B cell (primary cell): ENCODE measurements around the gene ACACB. TPM values are rescaled to one million over a fixed set of nuclear protein-coding genes. Genes with fewer than 3 reads are reported as not detected.

ENCODE experiments used
- ATAC-seq: fragments of 200-7000 bp; cut with Tn5 transposase; one replicate; pipeline ENCODE4 v1.10.0; 2021; ENCODE audit warnings: low read depth, mild to moderate bottlenecking, moderate number of reproducible peaks, moderate library complexity
- CTCF ChIA-PET: fragments of 350-600 bp; sonication (Branson Sonifier 250); formaldehyde crosslinking; loops from one replicate; lab custom pipeline; 2021; ENCODE audit warnings: antibody characterized with exemption, inconsistent platforms; lab: Charles Lee
- POLR2A ChIA-PET: fragments of 350-600 bp; sonication (Branson Sonifier 250); formaldehyde crosslinking; loops from one replicate; lab custom pipeline; 2021; ENCODE audit warnings: antibody characterized with exemption; lab: Charles Lee
- DNase-seq: peaks from one replicate; pipeline ENCODE4 v3.0.0; 2013
- H2AFZ ChIP-seq: 2 replicates; pipeline ENCODE4 v1.6.1; 2012; ENCODE audit warnings: mild to moderate bottlenecking, low read depth, low read length; ENCODE audit not compliant: insufficient read depth, poor library complexity, severe bottlenecking
- H3K27ac ChIP-seq, 2 donors: 1 replicate in 1 of 2; 2 replicates in 1 of 2; pipeline ENCODE4 v1.5.1; 2012 to 2013; ENCODE audit warnings: low read length in 2 of 2, mild to moderate bottlenecking in 2 of 2, moderate library complexity in 1 of 2
- H3K27me3 ChIP-seq, 4 experiments: fragments of 200-600 bp in 1 of 4; sonication (generic) in 1 of 4; replicated peaks in 1 of 4; 1 replicate in 2 of 4; 2 replicates in 2 of 4; pipeline versions ENCODE4 v1.6.1 to v1.7.0; 2013 to 2016; ENCODE audit warnings: low read length in 3 of 4, mild to moderate bottlenecking in 2 of 4, mixed read lengths in 1 of 4, moderate library complexity in 1 of 4; ENCODE audit not compliant: insufficient read depth in 4 of 4, control insufficient read depth in 3 of 4; ENCODE audit errors: control extremely low read depth in 1 of 4
- H3K36me3 ChIP-seq, 2 experiments: replicated peaks in 1 of 2; 1 replicate in 1 of 2; 2 replicates in 1 of 2; pipeline versions ENCODE4 v1.6.1 to v1.7.1; 2013; ENCODE audit warnings: low read length in 1 of 2; ENCODE audit not compliant: insufficient read depth in 2 of 2, control insufficient read depth in 1 of 2; ENCODE audit errors: control extremely low read depth in 1 of 2, extremely low read depth in 1 of 2
- H3K4me1 ChIP-seq, 2 donors: fragments of 200-600 bp in 1 of 2; sonication (generic) in 1 of 2; 1 replicate in 1 of 2; 2 replicates in 1 of 2; pipeline versions ENCODE4 v1.5.1 to v1.6.1; 2013 to 2017; ENCODE audit warnings: low read length in 2 of 2; ENCODE audit not compliant: control insufficient read depth in 2 of 2, insufficient read depth in 2 of 2
- H3K4me2 ChIP-seq: replicated peaks from 2 replicates; pipeline ENCODE3; 2012; ENCODE audit warnings: mild to moderate bottlenecking, low read depth, low read length; ENCODE audit not compliant: poor library complexity, severe bottlenecking
- H3K4me3 ChIP-seq, 5 experiments: fragments of 200-600 bp in 1 of 5; sonication (generic) in 1 of 5; 1 replicate in 3 of 5; 2 replicates in 2 of 5; pipeline versions ENCODE4 v1.5.1 to v1.7.0; 2011 to 2016; ENCODE audit warnings: low read length in 4 of 5, mild to moderate bottlenecking in 4 of 5, low read depth in 2 of 5, control low read depth in 1 of 5, moderate library complexity in 1 of 5; ENCODE audit not compliant: insufficient read depth in 1 of 5; ENCODE audit errors: control extremely low read depth in 1 of 5, extremely low read depth in 1 of 5
- H3K79me2 ChIP-seq: fragments of 200-600 bp; sonication (generic); one replicate; pipeline ENCODE4 v1.6.0; 2016; ENCODE audit warnings: low read length; ENCODE audit not compliant: control insufficient read depth, insufficient read depth
- H3K9ac ChIP-seq: fragments of 200-600 bp; sonication (generic); 2 replicates; pipeline ENCODE4 v1.6.1; 2017; ENCODE audit warnings: mild to moderate bottlenecking, low read length, moderate library complexity
- H3K9me3 ChIP-seq, 3 donors: one replicate each; pipeline versions ENCODE4 v1.6.1 to v1.7.1; 2013; ENCODE audit warnings: low read length in 2 of 3; ENCODE audit not compliant: control insufficient read depth in 2 of 3, insufficient read depth in 1 of 3; ENCODE audit errors: control extremely low read depth in 1 of 3
- H4K20me1 ChIP-seq: 2 replicates; pipeline ENCODE4 v1.6.0; 2012; ENCODE audit warnings: mild to moderate bottlenecking, low read length; ENCODE audit not compliant: insufficient read depth, control insufficient read depth, poor library complexity, severe bottlenecking
- H3K27ac Mint-ChIP-seq: one replicate; pipeline ENCODE4 v1.8.0; 2021; ENCODE audit warnings: mixed read lengths
- H3K27me3 Mint-ChIP-seq: one replicate; pipeline ENCODE4 v1.8.0; 2021; ENCODE audit warnings: mixed read lengths
- H3K4me1 Mint-ChIP-seq: one replicate; pipeline ENCODE4 v1.8.0; 2021; ENCODE audit warnings: mixed read lengths
- H3K4me3 Mint-ChIP-seq: one replicate; pipeline ENCODE4 v1.8.0; 2021; ENCODE audit warnings: mixed read lengths
- H3K9me3 Mint-ChIP-seq: one replicate; pipeline ENCODE4 v1.8.0; 2022; ENCODE audit warnings: mixed read lengths; ENCODE audit not compliant: insufficient read depth
- CTCF ChIP-seq: fragments of 200-600 bp; IDR thresholded peaks from one replicate; pipeline ENCODE4 v1.8.0; 2022; ENCODE audit warnings: antibody characterized with exemption, mild to moderate bottlenecking
- EZH2 ChIP-seq: IDR thresholded peaks from 2 replicates; pipeline ENCODE4 v1.6.1; 2012; ENCODE audit warnings: borderline replicate concordance, low read depth, mild to moderate bottlenecking, moderate library complexity, low read length; ENCODE audit not compliant: insufficient read depth, poor library complexity, severe bottlenecking
- WGBS: methylation state at CpG from one replicate; pipeline ENCODE4 v1.1.5; 2013; ENCODE audit warnings: missing lambda C conversion rate; ENCODE audit not compliant: insufficient coverage; 5-methylcytosine and 5-hydroxymethylcytosine counted together
- intact Hi-C: fragments of 100-400 bp; cut with micrococcal nuclease; formaldehyde crosslinking; loops from one replicate; pipeline ENCODE4 v1.10.0; 2022
- polyA plus RNA-seq: library from polyadenylated mRNA; depleted of rRNA; stranded (reverse); fragments of >200 nt; gene quantifications from 2 replicates; pipeline ENCODE4 v1.2.3, GENCODE V29; 2012
- total RNA-seq, 2 donors: library from RNA; stranded (reverse); fragments of 120-200 nt in 1 of 2; gene quantifications; 1 replicate in 1 of 2; 2 replicates in 1 of 2; pipeline versions ENCODE4 v1.2.3 to v1.2.4, GENCODE V29; 2013 to 2022

The ACACB gene
- total and polyA plus RNA-seq, 2 donors (not counting 1 experiment from before 2014, with no cell fraction given): 7.4 to 27.5 TPM

- H3K27me3 Mint-ChIP-seq: peaks cover 20% of the 10 kb centered on the region
- no peak overlapping the region for H3K27ac Mint-ChIP-seq
- WGBS: 90% methylated on average over 16 of the region's 16 CpGs
- POLR2A ChIA-PET: no interaction called here
- Histone ChIP-seq H3K4me3 (no peak overlapping the region), H3K36me3 (no peaks in the 10 kb centered on the region), H3K4me1 (no peaks in the 10 kb centered on the region), H3K4me2 (no peak overlapping the region), H3K9me3 (peaks cover 0 to 15% (median 0%) of the 10 kb centered on the region in 3 donors), H3K27ac (no peak overlapping the region), H3K27me3 (peaks cover 0 to 14% (median 6%) of the 10 kb centered on the region in 4 experiments), H3K9ac (no peak overlapping the region), H4K20me1 (no peaks in the 10 kb centered on the region), H2AFZ (no peak overlapping the region), H3K79me2 (no peaks in the 10 kb centered on the region)
- CTCF ChIA-PET: no interaction called here
- no peak for ATAC-seq
- no peak for DNase-seq
- intact Hi-C loops: no loop called here
- TF ChIP-seq CTCF: no peak
- no peak for TF ChIP-seq EZH2
- no peaks in the 10 kb centered on the region for H3K9me3 Mint-ChIP-seq
- H3K4me1 Mint-ChIP-seq: no peaks in the 10 kb centered on the region
- no peak overlapping the region for H3K4me3 Mint-ChIP-seq
These were observed 171.6 kb downstream of the ACACB start for GRCh38 chr12:109287811-109288469.

GRCh38 chr12:109288571-109288970 is 172.2 kb downstream of the ACACB start:
- ATAC-seq: no peak
- no peak overlapping the region for H3K4me2 ChIP-seq
- H4K20me1 ChIP-seq: no peaks in the 10 kb centered on the region
- no peak overlapping the region for H2AFZ ChIP-seq
- no peaks in the 10 kb centered on the region for H3K36me3 ChIP-seq
- Mint-ChIP-seq H3K27ac (no peak overlapping the region), H3K4me3 (no peak overlapping the region), H3K27me3 (peaks cover 25% of the 10 kb centered on the region), H3K9me3 (no peaks in the 10 kb centered on the region), H3K4me1 (no peaks in the 10 kb centered on the region)
- ChIA-PET CTCF (no interaction called here), POLR2A (no interaction called here)
- H3K4me3 ChIP-seq: no peak overlapping the region
- H3K9me3 ChIP-seq: peaks cover 0 to 15% (median 0%) of the 10 kb centered on the region in 3 donors
- TF ChIP-seq EZH2 (no peak), CTCF (no peak)
- H3K27ac ChIP-seq: no peak overlapping the region
- no peaks in the 10 kb centered on the region for H3K4me1 ChIP-seq
- no peaks in the 10 kb centered on the region for H3K79me2 ChIP-seq
- intact Hi-C loops: no loop called here
- H3K9ac ChIP-seq: no peak overlapping the region
- 78% methylated on average over 1 of the region's 1 CpG for WGBS
- H3K27me3 ChIP-seq: peaks cover 0 to 14% (median 6%) of the 10 kb centered on the region in 4 experiments
- DNase-seq: no peak
